ENCODE data around the gene TAPBP.
"Not testable (repeated sequence)": the region's sequence is repeated elsewhere in the genome, so short reads cannot be mapped to it uniquely, and the experiment has no call there.

The TAPBP gene

GRCh38 chr6:33273924-33274902 lies 39.7 kb downstream of the TAPBP start:
- no peak for DNase-seq

GRCh38 chr6:33273129-33273923 lies 40.6 kb downstream of the TAPBP start:
- no peak for DNase-seq

GRCh38 chr6:33272275-33273128 lies 41.4 kb downstream of the TAPBP start:
- no peak for DNase-seq

GRCh38 chr6:33271468-33272274 lies 42.2 kb downstream of the TAPBP start, which contains the start of the genes RPS18 and VPS52:
Gene RPS18 (plus strand): TSS chr6:33272075. CDS start chr6:33272120, 45 bp downstream.
Gene VPS52 (minus strand): TSS chr6:33271876. CDS start chr6:33271675, 201 bp downstream.
- DNase-seq = peak; percentile 96

GRCh38 chr6:33271117-33271467 lies 42.8 kb downstream of the TAPBP start:
- DNase-seq = no peak

GRCh38 chr6:33264015-33264414 lies 49.9 kb downstream of the TAPBP start:
- no peak for DNase-seq

- not testable (repeated sequence) for DNase-seq
Measured at GRCh38 chr6:33262490-33262889, 51.4 kb downstream of the TAPBP start.

GRCh38 chr6:33259032-33259431 lies 54.8 kb downstream of the TAPBP start:
- DNase-seq = no peak

GRCh38 chr6:33254591-33254990 lies 59.3 kb downstream of the TAPBP start:
- no peak for DNase-seq

- DNase-seq = no peak
Measured at GRCh38 chr6:33252759-33253158, 61.1 kb downstream of the TAPBP start.

GRCh38 chr6:33251395-33252012 lies 62.4 kb downstream of the TAPBP start:
- no peak for DNase-seq

GRCh38 chr6:33250731-33251130 lies 63.1 kb downstream of the TAPBP start:
- no peak for DNase-seq

- no peak for DNase-seq
Measured at GRCh38 chr6:33249732-33250630, 63.9 kb downstream of the TAPBP start.
